Activated T-cell treated with anti-CD3 and anti-CD28 coated beads for 1 hour (primary cell): ENCODE data around the gene CAMKV.
"Not testable (repeated sequence)": the region's sequence is repeated elsewhere in the genome, so short reads cannot be mapped to it uniquely, and the experiment has no call there.

Source experiments
- DNase-seq: peaks from one replicate; pipeline ENCODE4 v3.0.0-alpha.2; 2020; ENCODE audit warnings: low read depth

CAMKV gene, protein sequence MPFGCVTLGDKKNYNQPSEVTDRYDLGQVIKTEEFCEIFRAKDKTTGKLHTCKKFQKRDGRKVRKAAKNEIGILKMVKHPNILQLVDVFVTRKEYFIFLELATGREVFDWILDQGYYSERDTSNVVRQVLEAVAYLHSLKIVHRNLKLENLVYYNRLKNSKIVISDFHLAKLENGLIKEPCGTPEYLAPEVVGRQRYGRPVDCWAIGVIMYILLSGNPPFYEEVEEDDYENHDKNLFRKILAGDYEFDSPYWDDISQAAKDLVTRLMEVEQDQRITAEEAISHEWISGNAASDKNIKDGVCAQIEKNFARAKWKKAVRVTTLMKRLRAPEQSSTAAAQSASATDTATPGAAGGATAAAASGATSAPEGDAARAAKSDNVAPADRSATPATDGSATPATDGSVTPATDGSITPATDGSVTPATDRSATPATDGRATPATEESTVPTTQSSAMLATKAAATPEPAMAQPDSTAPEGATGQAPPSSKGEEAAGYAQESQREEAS

DNA sequence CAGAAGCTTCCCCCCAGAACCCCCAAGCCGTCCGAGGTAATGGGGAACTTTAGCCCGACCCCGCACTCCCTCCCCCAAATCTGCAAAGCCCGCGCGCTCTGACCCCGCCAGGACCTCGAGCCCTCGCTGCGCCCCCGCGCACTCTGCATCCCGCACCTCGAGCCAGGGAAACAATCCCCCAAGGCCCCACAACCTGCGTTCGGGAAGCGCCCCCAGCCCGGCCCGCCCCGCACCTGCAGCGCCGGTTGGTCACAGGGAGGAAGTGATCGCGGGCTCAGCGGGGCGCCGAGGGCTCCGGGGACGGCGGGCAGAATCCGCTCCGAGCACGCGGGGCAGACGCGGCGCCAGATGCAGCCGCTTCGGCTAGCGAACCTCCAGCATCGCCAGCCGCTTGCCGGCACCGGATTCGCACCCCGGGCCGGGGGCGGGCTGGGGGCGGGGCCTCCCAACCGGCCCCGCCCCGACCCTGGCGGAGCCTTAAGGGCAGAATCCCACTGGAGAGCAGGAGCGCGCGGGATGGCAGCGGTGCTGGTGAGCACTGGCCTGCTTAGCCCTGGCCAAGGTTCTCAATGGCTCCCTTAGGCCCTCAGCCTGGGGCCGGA is at the start of gene CAMKV:
Gene CAMKV, minus strand, starts transcription at position 382 of the 602 bp plus-strand sequence. CDS start 7,518 bp downstream, outside the sequence.
- DNase-seq, result peak; percentile 13

DNA sequence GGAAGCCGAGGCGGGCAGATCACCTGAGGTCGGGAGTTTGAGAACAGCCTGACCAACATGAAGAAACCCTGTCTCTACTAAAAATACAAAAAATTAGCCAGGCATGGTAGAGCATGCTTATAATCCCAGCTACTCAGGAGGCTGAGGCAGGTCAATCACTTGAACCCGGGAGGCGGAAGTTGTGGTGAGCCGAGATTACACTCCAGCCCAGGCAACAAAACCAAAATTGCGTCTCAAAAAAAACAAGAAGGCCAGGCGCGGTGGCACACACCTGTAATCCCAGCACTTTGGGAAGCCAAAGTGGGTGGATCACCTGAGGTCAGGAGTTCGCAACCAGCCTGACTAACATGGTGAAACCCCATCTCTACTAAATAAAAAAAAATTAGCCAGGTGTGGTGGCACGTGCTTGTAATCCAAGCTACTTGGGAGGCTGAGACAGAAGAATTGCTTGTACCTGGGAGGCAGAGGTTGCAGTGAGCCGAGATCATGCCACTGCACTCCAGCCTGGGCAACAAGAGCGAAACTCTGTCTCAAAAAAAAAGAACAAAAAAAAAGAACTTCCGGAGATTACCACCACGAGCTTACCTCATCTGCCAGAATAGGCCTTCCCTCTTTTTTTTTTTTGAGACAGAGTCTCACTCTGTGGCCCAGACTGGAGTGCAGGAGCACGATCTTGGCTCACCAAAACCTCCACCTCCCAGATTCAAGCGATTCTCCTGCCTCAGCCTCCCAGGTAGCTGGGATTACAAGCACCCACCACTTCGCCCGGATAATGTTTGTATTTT is 48.3 kb upstream of the CAMKV start:
- DNase-seq, result not testable (repeated sequence)

- DNase-seq, result no peak
Observed at GRCh38 chr3:49916686-49917085, 47.0 kb upstream of the CAMKV start.

- DNase-seq, result no peak
Observed at GRCh38 chr3:49914906-49915305, 45.2 kb upstream of the CAMKV start.

- no peak for DNase-seq
Observed at GRCh38 chr3:49912881-49913281, 43.2 kb upstream of the CAMKV start.

GRCh38 chr3:49911611-49912010 is 41.9 kb upstream of the CAMKV start:
- DNase-seq, result no peak

DNA sequence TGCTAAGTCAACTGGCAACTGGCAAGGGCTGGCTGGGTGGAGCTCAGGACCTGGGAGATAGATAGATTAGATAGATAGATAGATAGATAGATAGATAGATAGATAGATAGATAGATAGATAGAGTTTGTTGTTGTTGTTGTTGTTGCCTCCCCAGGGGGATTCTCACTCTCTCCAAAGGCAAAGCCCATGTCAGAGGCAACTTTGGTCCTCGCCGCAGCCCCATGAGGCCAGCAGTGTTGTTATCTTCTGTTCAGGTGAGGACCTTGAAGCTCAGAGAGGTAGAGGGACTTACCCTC is 41.4 kb upstream of the CAMKV start:
- no peak for DNase-seq

DNA sequence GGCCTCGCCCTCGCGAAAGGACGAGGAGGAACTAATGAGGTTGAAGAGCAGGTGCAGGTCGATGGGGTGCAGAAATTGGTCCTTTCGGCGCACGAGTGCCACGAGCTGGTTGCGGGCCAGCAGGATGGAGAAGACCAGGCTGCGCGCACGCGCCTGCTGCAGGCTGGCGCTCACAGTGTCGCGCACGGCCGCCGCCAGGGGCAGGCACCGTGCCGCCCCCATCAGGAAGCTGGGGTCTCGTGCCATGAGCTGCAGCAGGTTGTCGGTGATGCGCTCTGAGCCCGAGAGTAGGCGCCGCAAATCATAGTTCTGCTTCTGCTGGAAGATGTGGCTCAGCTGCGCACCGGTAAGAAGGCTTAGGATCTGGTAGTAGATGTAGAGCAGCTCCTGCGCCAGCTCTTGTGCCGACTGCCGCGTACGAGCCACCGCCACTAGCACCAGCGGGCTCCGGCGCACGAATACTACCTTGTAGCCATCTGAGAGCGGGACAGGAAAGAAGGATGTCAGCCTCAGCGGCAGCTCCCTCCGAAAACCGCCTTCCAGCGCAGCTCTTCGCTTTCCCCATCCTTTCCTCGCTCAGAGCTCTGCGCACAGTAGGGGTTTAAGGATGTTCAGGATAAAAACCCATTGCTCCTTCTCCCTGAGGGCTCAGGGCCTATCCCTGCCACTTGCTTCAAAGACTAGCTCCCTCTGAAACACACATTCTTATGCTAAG is 40.9 kb upstream of the CAMKV start:
- DNase-seq, result no peak

- DNase-seq, result no peak
Observed at GRCh38 chr3:49908373-49909199, 38.9 kb upstream of the CAMKV start.

DNA sequence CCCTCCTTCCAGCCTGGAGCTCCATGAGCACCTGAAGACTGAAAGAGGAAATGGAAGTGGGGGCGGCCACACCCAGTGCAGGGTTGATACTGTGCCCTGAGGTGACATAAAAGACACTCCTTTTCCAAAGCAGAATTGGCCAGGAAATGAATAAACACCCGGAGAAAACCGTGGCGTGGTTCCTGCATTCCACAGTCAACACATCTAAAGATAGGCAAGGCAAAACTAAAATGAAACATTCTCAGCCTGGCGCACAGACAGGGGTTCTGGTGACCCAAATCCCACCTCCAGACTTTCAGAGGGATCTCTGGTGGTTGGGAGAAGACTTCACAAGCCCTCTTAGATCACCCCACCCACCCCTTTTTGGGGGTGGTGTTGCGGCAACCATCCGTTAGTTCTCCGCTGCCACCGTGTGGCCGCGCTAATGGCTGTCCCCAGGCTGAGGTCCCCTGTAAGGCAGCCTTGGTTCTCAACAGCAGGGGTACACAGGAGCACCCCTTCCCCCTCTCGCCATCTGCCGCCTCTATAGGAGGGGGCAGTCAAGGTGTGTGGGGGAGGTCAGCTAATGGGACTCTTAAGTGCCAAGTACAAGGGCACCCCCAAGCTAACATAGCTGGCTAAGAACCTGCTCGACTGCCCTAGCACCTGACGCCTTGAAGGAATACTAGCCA is 36.5 kb upstream of the CAMKV start:
- peak; percentile 30 for DNase-seq

DNA sequence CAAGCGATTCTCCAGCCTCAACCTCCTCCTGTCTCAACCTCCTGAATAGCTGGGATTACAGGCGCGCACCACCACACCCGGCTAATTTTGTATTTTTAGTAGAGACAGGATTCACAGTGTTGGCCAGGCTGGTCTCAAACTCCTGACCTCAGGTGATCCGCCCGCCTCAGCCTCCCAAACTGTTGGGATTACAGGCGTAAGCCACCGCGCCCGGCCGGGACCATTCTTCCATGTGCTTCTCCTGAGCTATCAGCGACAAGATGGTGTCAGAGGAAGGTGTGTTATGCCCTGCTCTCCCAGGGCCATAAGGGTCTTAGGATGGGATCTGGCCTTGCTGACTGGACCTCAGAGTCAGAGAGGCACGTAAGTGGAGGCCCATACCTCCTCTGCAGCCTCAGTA is 34.7 kb upstream of the CAMKV start:
- DNase-seq, result not testable (repeated sequence)

DNA sequence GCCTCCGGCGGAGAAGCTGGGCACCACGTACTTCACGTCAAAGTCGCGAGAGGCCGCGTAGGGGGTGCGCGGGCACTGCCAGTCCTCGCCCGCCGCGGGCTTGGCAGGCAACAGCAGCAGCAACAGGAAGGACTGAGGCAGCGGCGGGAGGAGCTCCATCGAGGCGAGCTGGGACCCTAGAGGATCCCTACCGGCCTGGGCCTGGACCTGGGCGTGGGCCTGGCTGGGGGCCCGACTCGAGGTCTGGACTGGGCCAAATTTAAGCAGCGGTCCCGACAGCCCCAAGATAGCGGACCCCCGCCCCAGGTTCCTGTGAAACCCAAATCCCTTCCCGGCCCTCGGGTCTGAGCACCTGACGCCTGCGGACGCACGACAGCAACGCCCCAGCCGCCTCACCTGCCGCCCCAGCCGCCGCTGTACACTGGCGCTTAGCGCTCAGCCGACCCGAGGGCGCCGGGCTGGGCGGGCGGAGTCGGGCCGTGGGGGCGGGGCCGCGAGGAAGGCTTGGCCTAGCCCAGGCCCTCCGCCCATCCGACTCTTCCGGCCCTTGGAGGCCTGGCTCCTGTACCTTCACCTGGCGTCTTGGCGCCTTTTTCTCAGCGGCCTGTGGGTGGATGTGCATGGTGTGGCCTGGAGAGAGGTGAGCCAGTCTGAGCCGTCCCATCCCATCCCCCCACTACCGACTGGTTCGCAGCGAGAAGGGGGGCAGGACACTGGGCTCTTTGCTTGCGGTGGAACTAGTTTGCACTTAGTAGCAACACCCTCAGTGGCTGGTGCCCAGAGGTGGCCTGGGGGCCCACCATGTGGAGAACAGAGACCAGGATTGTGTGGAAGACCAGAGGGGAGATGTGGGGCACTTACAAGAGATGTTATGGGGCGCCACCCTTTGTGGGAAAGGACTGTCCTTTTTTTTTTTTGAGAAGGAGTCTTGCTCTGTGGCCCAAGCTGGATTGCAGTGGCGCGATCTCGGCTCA is 34.0 kb upstream of the CAMKV start, which contains the start of gene MST1R:
Gene MST1R, minus strand, starts transcription at position 423 of the 974 bp plus-strand sequence. Its CDS starts 264 bp downstream, at position 159.
- DNase-seq, result peak; percentile 69

GRCh38 chr3:49902511-49903345 is 33.0 kb upstream of the CAMKV start:
- no peak for DNase-seq

- DNase-seq, result no peak
Observed at GRCh38 chr3:49901366-49902339, 31.9 kb upstream of the CAMKV start.

- no peak for DNase-seq
Observed at GRCh38 chr3:49900491-49901153, 30.9 kb upstream of the CAMKV start.

- DNase-seq, result no peak
Observed at GRCh38 chr3:49899815-49900214, 30.1 kb upstream of the CAMKV start.

- no peak for DNase-seq
Observed at GRCh38 chr3:49898991-49899390, 29.3 kb upstream of the CAMKV start.
